Amygdala (tissue), 56 donors: ENCODE data around the gene GRK1.
"Not testable (repeated sequence)": the region's sequence is repeated elsewhere in the genome, so short reads cannot be mapped to it uniquely, and the experiment has no call there.

Experiments used
- DNase-seq, 56 donors: peaks; one replicate each; lab custom pipeline; 2025; lab: John Stamatoyannopoulos, UW

Gene GRK1

DNA sequence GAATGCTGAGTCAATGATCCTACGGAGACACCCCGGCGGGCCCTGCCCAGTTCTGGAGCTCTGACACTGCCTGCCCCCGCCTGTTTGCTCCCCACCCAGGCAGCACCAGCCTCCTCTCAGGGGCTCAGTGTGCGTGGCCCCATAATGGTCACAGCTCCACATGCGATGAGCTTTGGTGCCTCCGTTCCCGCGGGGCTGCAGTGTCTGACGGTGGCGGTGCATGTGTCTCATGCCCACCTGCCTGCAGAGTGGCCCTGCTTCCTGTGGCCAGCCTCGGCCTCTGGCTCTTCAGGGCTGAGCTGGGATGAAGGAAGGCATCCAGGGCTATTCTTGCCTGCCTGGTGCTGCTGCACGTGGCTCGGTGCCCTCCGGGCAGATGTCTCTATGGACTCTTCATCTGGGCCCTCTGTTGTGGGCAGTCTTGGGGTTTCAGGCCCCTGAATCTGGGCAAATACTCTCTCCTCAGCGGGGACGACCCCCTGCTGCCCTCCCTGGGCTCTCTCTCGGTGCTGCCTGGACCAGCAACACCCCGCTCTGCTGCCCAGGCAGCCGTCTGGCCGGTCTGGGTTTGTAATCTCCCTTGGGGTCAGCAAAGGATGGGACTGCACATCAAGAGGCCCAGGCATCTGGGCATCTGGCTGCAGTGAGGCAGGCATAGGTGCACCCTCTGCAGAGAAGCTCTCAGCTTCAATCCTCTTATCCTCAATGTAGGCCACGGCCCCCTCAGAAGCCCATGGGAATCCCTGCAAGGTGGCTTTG lies 72.7 kb downstream of the GRK1 start:
- no peak for DNase-seq

DNA sequence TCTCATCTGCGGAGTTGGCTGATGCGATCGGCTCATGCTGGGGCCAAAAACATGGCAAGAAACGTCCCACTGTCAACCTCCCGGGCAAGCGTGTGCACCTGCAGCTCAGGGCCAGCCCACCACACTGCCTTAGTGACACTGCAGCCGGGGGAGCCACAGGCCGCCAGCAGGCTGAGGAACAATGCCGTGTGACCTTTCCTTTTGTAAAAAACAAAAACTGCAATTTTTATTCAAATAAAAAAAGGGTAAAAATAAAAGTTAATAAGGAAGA lies 73.2 kb downstream of the GRK1 start:
- no peak for DNase-seq

DNA sequence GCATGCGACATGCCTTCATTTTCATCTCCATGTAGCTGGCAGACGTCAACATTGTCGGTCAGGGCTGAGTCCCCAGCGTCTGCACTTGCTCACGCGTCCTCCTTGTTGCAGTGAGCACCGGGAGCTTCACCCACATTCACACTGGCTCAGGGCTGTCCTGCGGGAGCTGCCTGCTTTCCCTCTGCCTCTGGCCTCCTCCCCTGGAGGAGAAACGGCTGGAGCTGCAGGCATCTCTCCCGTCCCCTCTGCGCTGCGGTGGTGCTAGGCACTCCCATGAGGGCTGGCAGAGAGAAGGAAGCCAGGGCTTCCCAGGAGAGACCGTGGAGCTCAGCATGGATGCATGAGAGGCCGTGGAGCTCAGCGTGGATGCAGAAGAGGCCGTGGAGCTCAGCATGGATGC lies 73.6 kb downstream of the GRK1 start:
- no peak for DNase-seq

DNA sequence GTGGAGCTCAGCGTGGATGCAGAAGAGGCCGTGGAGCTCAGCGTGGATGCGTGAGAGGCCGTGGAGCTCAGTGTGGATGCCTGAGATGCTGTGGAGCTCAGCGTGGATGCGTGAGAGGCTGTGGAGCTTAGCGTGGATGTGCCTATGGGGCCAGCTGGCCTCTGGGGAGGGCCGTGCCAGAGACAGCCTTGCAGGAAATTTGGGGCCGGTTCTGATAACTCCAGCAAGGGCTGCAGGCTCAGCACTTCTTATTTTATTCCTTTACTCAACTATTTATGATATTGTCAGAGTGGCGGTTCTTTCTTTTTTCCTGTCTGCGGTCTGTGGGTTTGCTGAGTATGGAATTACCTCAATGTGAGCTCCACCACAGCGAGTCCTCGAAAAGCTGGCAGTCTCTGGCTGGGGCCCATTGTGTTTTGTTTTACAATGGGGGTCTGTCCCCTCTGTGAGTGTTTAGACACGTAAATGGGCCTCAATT lies 74.2 kb downstream of the GRK1 start:
- DNase-seq: no peak

DNA sequence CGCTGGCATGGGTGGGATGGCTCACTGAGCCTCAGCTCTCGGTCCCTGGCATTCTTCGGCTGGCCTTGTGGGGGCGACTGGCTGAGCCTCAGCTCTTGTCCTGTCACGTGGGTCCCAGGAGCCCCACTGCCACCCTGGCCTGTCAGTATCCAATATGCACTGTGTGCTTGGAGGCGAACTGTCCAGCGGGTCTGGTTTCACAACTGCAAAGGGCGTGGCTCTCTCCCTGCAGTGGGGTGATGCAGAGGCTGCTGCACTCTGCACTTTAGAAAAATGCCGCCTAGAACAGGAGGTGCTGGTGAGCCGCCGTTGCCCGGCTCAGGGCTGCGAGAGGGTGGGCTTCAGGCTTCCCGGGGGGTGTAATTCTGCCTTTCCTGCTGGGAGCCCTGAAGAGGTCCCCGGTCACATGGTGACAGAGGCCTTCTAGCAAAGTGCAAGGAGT lies 75.0 kb downstream of the GRK1 start:
- peak in 3 of 56 donors; percentile 32 to 52 (median 35) for DNase-seq

DNA sequence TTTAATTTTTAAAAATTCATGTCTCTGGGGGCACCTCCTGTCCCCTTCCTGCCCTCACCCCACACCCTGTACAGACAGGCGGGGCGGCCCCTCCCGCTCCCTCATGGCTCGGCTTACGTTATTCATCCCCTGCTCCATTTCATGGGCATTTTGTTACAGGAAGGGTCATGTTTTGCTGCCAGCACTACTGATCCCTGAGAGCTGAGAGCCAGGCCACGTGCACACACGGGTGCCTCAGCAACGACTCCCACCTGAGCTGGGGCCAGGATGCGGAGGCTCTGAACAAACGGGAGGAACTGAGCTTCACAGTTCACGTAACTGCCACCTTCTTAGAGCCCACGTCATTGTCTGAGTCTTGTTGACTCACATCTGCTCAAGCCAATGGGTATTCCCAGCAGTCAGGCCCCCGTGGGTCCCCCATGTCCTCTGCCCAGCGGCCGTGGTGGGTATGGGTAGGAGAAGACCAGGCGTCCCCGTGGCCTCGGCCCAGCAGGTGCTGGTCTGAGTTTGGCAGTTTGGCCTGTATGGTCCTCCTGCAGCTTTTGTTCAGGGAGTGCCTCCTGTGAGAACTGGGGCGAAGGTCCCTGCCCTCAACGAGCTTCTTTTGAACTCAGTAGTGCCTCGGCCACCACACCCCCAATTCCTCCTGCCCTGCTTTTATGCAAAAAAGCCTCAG lies 75.6 kb downstream of the GRK1 start:
- DNase-seq: no peak

DNA sequence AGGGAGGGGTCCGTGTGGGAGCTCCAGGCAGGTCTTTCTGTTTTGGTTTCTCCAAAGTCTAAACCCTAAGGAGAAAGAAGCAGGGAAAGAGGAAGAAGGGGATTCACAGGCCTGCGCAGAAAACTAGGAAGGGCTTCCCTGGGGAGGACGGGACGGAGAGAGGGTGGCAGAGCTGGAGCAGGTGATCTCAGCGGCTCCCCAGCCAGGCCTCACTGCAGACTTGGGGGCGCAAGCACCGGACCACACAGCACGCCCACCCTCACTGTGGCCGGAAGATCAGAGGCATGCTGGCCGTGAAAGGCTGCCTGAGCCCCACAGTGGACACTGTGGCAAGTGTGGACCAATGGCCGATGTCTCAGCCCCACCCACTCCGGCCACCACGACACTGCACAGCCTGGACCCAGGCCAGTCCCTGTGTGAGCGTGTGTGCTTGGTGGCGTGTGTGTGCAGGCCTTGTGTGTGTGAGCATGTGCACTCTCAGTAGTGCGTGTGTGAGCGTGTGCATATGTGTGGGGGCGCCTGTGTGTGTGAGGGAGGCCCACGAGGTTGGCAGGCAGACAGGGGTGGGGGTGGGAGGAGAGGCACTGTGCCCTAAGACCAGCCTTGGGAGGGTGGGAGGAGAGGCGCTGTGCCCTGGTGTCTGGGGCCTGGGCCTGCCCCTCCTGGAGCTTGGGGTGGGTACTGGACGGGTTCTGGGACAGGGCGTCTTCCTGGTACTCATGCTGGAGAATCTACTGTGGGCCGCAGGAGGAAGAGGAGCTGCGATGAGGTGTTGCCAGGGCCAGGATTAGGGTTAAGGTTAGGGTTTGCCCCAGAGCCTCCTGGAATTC lies 76.6 kb downstream of the GRK1 start:
- no peak for DNase-seq

DNA sequence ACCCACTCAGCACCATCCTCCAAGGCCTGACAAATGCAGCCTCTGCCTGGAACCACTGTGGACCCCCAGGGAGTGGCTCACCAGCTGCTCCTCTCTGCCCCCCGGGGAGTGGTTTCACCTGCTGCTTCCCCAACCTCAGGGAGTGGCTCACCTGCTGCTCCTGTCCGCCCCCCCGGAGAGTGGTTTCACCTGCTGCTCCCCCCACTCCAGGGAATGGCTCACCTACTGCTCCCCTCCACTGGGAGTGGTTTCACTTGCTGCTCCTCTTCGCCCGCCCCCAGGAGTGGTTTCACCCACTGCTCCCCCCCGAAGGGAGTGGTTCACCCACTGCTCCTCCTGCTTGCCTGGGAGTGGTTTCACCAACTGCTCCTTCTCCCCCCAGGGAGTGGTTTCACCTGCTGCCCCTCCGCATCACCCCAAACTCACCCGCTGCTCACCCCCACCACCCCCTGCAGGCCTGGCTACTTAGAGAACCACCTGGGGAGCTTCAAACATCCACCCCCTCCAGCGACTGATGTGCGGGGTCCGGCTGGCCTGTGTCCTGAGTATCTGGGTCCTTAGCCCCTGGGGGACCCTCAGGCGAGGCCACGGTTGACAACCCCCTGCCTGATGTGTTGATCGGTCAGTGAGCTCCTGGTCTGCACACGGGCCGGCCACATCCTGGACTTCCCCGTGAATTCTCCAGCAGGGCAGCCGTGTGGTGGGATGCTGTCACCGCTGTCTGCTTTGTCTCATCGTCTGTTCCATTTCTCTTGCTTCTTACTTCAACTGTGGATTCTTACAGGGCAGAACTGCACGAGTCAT lies 77.4 kb downstream of the GRK1 start:
- DNase-seq: no peak

DNA sequence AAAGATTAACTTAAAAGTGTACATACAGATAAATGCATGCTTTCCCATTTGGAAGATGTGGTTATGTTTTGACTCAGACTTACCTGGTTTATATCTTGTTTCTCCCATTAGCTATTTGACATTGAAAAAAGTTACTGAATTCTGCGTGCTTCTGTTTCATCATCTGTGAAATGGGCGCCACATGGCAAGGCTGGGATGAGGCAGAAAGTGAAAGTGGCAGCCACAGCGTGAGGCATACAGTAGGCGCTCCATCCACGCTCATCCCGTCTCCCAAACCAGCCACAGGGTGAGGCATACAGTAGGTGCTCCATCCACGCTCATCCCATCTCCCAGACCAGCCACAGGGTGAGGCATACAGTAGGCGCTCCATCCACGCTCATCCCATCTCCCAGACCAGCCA lies 78.0 kb downstream of the GRK1 start:
- no peak for DNase-seq

DNA sequence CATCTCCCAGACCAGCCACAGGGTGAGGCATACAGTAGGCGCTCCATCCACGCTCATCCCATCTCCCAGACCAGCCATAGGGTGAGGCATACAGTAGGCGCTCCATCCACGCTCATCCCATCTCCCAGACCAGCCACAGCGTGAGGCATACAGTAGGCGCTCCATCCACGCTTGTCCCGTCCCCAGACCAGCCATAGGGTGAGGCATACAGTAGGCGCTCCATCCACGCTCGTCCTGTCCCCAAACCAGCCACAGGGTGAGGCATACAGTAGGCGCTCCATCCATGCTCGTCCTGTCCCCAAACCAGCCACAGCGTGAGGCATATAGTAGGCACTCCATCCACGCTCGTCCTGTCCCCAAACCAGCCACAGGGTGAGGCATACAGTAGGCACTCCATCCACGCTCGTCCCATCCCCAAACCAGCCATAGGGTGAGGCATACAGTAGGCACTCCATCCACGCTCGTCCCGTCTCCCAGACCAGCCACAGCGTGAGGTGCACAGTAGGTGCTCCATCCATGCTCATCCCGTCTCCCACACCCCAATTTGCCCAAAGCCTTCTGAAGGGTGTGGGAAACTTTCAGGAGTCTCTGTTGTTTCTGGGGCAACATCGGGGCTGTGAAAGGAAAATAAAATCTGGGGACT lies 78.6 kb downstream of the GRK1 start:
- not testable (repeated sequence) for DNase-seq

DNA sequence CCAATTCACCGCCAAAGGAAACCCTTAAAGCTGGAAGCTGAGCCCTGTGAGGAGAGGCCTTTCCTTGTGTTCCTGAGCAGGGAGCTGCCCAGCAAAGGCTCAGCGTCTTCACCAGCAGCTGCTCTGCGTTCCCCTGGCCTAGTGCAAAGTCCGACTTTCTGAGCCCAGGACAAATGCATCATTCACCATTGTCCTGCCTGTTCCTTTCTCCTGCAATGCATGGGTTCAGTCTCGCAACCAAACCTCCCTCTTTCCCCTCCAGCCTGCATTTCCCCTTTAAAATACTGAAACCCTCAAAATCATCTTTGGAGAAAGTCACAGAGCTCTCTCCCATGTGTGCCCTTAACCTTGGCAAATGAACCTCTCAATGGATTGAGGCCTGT lies 79.1 kb downstream of the GRK1 start:
- no peak for DNase-seq

DNA sequence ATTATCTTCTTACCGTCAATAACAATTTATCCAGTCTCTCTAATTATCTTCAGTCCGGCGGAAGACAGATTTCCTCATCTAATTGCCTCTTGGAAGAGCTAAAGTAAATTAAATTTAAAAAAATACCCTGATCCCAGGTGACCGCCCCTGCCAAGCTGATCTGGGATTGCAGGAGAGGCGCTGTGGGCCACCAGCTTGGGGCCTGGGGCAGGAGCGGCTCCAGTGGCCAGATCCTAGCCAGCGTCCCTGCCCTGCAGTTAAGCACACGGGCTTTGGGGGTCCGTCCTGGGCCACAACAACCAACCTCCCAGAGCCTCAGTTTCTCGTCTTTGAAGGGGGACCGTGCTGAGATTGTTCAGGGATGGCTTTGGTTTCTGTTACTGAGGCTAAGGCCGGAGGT lies 79.7 kb downstream of the GRK1 start:
- DNase-seq: no peak

DNA sequence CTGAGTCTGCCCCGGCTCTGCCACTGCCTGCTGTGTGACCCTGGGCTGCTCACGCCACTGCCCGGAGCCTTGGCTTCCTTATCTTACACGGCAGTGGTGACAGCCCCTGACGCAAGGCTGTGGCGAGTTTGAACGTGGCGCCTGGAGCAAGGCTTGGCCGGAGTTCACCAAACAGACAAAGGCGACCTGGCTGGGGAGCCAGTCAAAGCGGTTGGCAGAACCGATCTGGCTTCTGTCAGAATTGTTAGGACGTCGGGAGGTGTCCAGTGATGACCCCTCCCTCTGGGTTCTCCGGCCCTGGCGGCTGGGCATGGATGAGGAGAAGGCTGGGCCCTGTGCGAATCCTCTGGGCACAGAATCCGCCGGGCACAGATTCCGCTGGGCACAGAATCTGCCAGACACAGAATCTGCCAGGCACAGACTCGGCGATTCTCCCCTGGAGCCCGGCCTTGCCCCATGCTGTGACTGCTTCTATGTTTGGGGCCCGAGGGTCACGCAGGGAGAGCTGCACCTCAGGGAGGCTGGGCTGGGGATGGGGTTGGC lies 80.3 kb downstream of the GRK1 start:
- peak in 3 of 56 donors; percentile 27 to 55 (median 34) for DNase-seq

DNA sequence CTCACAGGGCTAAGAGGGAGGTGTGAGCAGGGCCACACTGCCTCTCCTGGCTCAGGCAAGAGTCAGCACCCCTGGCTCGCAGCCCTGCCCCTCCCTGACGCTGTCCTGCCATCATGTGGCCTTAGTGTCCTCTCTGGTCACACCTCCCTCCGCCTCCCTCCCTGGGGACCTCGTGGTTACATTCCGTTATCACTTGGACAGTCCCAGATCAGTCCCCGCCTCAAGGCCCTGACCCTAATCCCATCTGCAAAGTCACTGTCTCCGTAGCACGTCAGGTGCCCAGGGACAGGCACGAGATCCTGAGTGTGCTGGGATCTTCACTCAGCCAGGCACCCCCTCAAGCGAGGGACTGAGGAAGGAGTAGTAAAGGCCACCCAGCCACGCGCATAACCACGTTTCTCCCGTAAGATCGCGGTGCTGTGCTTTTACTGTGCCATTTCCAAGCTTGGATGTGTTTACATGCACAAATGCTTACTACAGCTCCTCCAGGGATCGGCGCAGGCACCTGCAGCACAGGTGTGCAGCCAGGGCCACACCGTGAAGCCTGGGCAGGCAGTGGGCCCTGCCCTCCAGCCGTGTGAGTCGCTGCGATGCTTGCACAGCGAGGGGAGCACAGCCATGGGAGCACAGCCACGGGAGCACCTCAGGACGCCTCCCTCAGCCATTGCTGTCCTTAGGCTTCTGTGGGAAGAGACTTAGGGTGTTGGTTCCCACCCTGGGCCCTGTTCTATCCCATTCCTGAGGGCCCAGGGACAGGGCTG lies 81.3 kb downstream of the GRK1 start:
- no peak for DNase-seq

DNA sequence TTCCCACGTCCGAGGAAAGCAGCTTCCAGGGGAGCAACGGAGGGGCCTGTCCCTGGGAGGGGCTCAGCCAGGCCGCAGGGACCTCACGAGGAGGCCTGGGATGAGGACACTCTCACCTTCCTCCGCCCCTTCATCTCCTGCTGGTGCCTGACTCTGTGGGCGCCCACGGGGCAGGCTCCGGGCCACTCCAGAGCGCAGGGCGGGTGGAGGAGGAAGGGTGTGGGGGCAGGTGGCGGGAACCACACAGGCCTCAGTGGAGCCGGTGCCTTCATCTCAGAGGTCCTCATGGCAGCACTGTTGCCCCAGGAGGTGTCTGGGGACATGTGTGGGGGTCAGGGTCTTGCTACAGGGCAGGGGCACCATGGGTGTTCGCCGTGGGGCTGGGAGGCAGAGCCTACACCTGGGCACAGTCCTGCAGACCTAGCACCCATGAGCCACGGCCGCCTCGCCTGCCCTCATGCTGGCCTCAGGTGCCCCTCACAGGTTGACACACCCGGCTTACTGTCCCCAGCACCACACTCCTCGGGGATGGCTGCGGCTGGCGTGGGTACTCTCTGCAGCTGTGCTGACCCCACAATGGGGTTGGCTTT lies 81.9 kb downstream of the GRK1 start:
- DNase-seq: no peak

DNA sequence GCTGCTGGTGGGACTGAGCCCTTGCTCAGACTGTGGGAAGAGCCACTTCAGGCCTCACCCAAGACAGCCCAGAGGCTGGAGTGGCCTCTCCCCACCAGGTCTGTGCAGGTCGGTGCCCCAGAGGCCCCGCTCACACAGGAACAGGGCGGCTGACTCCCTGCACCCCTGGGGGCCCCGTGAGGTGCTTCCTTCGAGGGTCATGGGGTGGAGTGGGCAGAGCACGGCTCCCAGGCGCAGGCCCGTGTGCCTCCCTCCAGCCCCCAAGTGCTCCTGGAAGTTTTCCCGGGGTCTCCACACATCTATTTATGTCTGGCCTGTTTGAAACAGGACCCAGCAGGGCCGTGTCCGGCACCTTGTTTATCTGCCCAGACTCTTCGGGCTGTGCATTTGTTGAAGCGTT lies 82.5 kb downstream of the GRK1 start:
- no peak for DNase-seq

DNA sequence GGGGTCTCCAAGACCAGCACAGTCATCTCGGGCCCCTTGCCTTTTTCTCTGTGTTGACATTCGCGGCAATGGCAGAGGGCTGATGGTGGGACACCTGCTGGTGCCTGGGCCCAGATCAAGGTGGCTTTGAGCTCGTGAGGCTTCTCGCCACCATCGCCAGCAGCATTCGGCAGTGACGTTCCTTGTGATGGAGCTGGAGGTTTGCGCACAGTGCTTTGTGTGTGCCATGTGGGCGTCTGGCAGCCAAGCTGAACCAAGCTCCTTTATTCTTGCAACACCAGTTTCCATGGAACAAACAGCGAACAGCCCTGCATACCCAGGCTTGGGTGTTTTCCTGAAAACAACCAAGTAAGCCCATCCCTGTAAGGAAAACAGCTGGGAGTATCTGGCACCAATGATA lies 82.9 kb downstream of the GRK1 start:
- peak in 13 of 56 donors; percentile 22 to 63 (median 45) for DNase-seq

DNA sequence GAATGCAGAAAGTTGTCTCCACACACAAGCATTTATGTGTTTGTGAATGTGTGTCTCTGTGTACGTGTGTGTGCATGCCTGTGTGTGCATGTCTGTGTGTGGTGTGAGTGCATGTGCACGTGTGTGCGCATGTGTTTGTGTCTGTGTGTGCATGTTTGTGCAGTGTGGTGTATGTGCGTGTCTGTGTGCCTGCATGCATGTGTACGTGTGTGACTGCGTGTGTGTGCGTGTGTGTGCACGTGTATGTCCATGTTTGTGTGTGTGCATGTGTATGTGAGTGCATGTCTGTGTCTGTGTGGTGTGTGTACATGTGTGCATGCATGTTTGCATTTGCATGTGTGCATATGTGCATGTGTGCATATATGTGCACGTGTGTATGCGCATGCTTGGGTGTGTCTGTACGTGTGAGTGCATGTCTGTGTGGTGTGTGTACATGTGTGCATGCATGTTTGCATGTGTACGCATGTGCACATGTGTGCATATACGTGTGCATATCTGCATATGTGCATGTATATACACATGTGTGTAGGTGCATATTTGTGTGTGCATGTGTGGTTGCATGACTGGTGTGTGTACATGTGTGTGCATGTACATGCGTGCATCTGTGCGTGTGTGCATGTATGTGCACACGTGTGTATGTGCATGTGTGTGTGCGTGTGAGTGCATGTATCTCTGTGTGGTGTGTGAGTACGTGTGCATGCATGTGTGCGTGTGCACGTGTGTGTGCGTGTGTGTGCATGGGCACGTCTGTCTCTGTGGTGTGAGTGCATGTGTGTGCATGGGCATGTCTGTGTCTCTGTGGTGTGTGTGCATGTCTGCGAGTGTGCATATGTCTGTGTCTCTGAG lies 83.8 kb downstream of the GRK1 start:
- no peak for DNase-seq
